ENCODE measurements around the gene FLYWCH2. TPM values are rescaled to one million over a fixed set of nuclear protein-coding genes. Genes with fewer than 3 reads are reported as not detected.

The FLYWCH2 gene
- total and polyA plus RNA-seq, 2 donors from 2014 or later, result 31.3 to 52.5 TPM

DNA sequence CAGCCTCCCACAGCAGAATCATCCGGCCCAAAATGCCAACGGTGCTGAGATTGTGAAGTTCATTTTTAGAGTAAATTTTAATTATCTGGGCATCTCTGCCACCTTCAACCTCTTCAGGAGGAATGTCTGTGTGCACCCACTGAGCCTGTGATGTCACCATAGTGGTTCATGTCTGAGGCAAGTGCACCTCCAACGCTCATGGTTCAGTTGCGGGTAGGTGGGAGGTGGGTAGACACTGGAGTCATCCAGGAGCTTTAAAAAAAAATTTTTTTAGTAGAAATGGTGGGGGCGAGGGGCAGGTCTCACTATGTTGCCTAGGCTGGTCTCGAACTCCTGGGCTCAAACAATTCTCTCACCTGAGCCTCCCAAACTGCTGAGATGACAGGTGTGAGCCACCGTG is 30.6 kb downstream of the FLYWCH2 start:
- Histone ChIP-seq H3K27ac (ENCODE audit: low read depth in 2 of 2, low read length in 2 of 2) (no peak overlapping the region), H3K4me1 (ENCODE audit: control insufficient read depth in 2 of 3, insufficient read depth in 2 of 3, low read depth in 1 of 3, low read length in 3 of 3) (peaks cover 0 to 8% (median 0%) of the 10 kb centered on the region in 3 donors), H3K27me3 (ENCODE audit: control insufficient read depth, insufficient read depth, low read length) (no peaks in the 10 kb centered on the region), H3K36me3 (ENCODE audit: control insufficient read depth in 2 of 3, insufficient read depth in 3 of 3, low read length in 3 of 3) (peaks cover 0 to 12% (median 4%) of the 10 kb centered on the region in 3 donors), H3K9me3 (ENCODE audit: control insufficient read depth in 2 of 3, insufficient read depth in 1 of 3, low read length in 3 of 3) (no peaks in the 10 kb centered on the region), H3K4me3 (ENCODE audit: low read length in 3 of 3) (no peak overlapping the region), H3K9ac (ENCODE audit: low read length in 3 of 3) (no peak overlapping the region)
- DNase-seq (no peak), FAIRE-seq (no peak)
- intact Hi-C loops (cut with DNase I), result no loop called here
- TF ChIP-seq CTCF (IDR thresholded peaks at IDR 0.05; ENCODE audit: borderline replicate concordance, extremely low read depth, insufficient read depth), result no peak

GRCh38 chr16:2914233-2914632 is 31.2 kb downstream of the FLYWCH2 start:
- Histone ChIP-seq H3K9me3 (ENCODE audit: control insufficient read depth in 2 of 3, insufficient read depth in 1 of 3, low read length in 3 of 3) (no peaks in the 10 kb centered on the region), H3K27ac (ENCODE audit: low read depth in 2 of 2, low read length in 2 of 2) (no peak overlapping the region), H3K9ac (ENCODE audit: low read length in 3 of 3) (no peak overlapping the region), H3K4me3 (ENCODE audit: low read length in 3 of 3) (no peak overlapping the region), H3K27me3 (ENCODE audit: control insufficient read depth, insufficient read depth, low read length) (no peaks in the 10 kb centered on the region), H3K4me1 (ENCODE audit: control insufficient read depth in 2 of 3, insufficient read depth in 2 of 3, low read depth in 1 of 3, low read length in 3 of 3) (peaks cover 0 to 8% (median 0%) of the 10 kb centered on the region in 3 donors), H3K36me3 (ENCODE audit: control insufficient read depth in 2 of 3, insufficient read depth in 3 of 3, low read length in 3 of 3) (peaks cover 0 to 12% (median 4%) of the 10 kb centered on the region in 3 donors)
- FAIRE-seq, result no peak
- intact Hi-C loops (cut with DNase I), result no loop called here
- no peak for TF ChIP-seq CTCF (IDR thresholded peaks at IDR 0.05; ENCODE audit: borderline replicate concordance, extremely low read depth, insufficient read depth)
- no peak for DNase-seq

DNA sequence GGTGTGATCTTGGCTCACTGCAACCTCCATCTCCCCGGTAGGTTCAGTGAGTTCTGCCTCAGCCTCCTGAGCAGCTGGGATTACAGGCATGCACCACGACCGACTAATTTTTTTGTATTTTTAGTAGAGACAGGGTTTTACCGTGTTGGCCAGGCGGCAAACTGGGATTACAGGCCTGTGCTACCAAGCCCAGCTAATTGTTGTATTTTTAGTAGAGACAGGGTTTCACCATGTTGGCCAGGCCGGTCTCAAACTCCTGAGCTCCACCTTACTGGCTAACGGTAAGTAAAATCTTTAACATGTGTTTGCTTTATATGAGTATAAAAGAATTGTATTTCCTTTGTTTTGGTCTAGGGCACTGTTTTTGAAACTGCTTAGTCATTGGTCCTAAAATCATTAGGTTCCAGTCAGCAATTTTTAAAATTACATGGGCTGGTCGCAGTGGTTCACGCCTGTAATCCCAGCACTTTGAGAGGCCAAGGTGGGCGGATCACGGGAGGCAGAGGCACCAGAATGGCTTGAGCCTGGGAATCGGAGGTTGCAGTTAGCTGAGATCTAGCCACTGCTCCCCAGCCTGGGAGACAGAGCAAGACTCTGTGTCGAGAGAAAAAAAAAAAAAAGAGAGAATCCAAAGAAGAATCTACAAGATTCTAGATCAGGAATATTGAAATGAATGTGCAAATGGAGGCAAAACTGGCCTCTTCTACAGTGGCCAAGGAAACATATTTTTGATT is 32.3 kb downstream of the FLYWCH2 start:
- Histone ChIP-seq H3K36me3 (ENCODE audit: control insufficient read depth in 2 of 3, insufficient read depth in 3 of 3, low read length in 3 of 3) (peaks cover 0 to 15% (median 4%) of the 10 kb centered on the region in 3 donors), H3K9ac (ENCODE audit: low read length in 3 of 3) (no peak overlapping the region), H3K4me3 (ENCODE audit: low read length in 3 of 3) (no peak overlapping the region), H3K27ac (ENCODE audit: low read depth in 2 of 2, low read length in 2 of 2) (no peak overlapping the region), H3K4me1 (ENCODE audit: control insufficient read depth in 2 of 3, insufficient read depth in 2 of 3, low read depth in 1 of 3, low read length in 3 of 3) (peaks cover 0 to 10% (median 0%) of the 10 kb centered on the region in 3 donors), H3K27me3 (ENCODE audit: control insufficient read depth, insufficient read depth, low read length) (no peaks in the 10 kb centered on the region), H3K9me3 (ENCODE audit: control insufficient read depth in 2 of 3, insufficient read depth in 1 of 3, low read length in 3 of 3) (no peaks in the 10 kb centered on the region)
- FAIRE-seq (no peak), DNase-seq (no peak)
- TF ChIP-seq CTCF (IDR thresholded peaks at IDR 0.05; ENCODE audit: borderline replicate concordance, extremely low read depth, insufficient read depth), result no peak
- intact Hi-C loops (cut with DNase I), result no loop called here
